GM23248 (cell line): Measurements from ENCODE around the gene XIAP. TPM values are rescaled to one million over a fixed set of nuclear protein-coding genes. Genes with fewer than 3 reads are reported as not detected.
"Not testable (repeated sequence)": the region's sequence is repeated elsewhere in the genome, so short reads cannot be mapped to it uniquely, and the experiment has no call there.

Source experiments
- DNase-seq: peaks from one replicate; pipeline ENCODE4 v3.0.0-alpha.2; 2015
- H2AFZ ChIP-seq: fragments of 200-600 bp; sonication (generic); 2 replicates; pipeline ENCODE4 v1.6.1; 2016; ENCODE audit warnings: antibody characterized with exemption
- H3F3A ChIP-seq: fragments of 200-600 bp; sonication (generic); 2 replicates; pipeline ENCODE4 v1.6.1; 2016; ENCODE audit warnings: mild to moderate bottlenecking, antibody characterized with exemption, mixed run types; ENCODE audit not compliant: insufficient read depth
- H3K27ac ChIP-seq: fragments of 200-600 bp; sonication (generic); 2 replicates; pipeline ENCODE4 v1.5.1; 2016; ENCODE audit warnings: mild to moderate bottlenecking
- H3K27me3 ChIP-seq: fragments of 200-600 bp; sonication (generic); replicated peaks from 2 replicates; pipeline ENCODE4 v1.6.1; 2016; ENCODE audit warnings: mild to moderate bottlenecking; ENCODE audit not compliant: insufficient read depth
- H3K36me3 ChIP-seq: fragments of 200-600 bp; sonication (generic); 2 replicates; pipeline ENCODE4 v1.6.1; 2016; ENCODE audit warnings: low read depth, mild to moderate bottlenecking
- H3K4me1 ChIP-seq: fragments of 200-600 bp; sonication (generic); 2 replicates; pipeline ENCODE4 v1.6.1; 2016; ENCODE audit warnings: mild to moderate bottlenecking; ENCODE audit not compliant: insufficient read depth
- H3K4me2 ChIP-seq: fragments of 200-600 bp; sonication (generic); one replicate; pipeline ENCODE4 v1.6.1; 2016; ENCODE audit warnings: mild to moderate bottlenecking; ENCODE audit not compliant: unreplicated experiment
- H3K4me3 ChIP-seq: fragments of 200-600 bp; sonication (generic); 2 replicates; pipeline ENCODE4 v1.5.1; 2016; ENCODE audit warnings: mild to moderate bottlenecking
- H3K79me2 ChIP-seq: fragments of 200-600 bp; sonication (generic); 2 replicates; pipeline ENCODE4 v1.6.1; 2016; ENCODE audit warnings: mild to moderate bottlenecking; ENCODE audit not compliant: insufficient read depth
- H3K9ac ChIP-seq: fragments of 200-600 bp; sonication (generic); 2 replicates; pipeline ENCODE4 v1.6.1; 2016; ENCODE audit warnings: mild to moderate bottlenecking
- H3K9me2 ChIP-seq: fragments of 200-600 bp; sonication (generic); 2 replicates; pipeline ENCODE4 v1.6.1; 2016; ENCODE audit warnings: mixed run types, mild to moderate bottlenecking, moderate library complexity; ENCODE audit not compliant: insufficient read depth
- H3K9me3 ChIP-seq: fragments of 200-600 bp; sonication (generic); one replicate; pipeline ENCODE4 v1.6.1; 2017; ENCODE audit warnings: low read depth
- H4K20me1 ChIP-seq: fragments of 200-600 bp; sonication (generic); 2 replicates; pipeline ENCODE4 v1.6.0; 2016; ENCODE audit not compliant: insufficient read depth
- EZH2 ChIP-seq: fragments of 200-600 bp; sonication (generic); IDR thresholded peaks from 2 replicates; pipeline ENCODE4 v1.6.1; 2018; ENCODE audit warnings: antibody characterized with exemption, mild to moderate bottlenecking; ENCODE audit not compliant: insufficient read depth, poor library complexity, severe bottlenecking
- EZH2phosphoT487 ChIP-seq: fragments of 200-600 bp; sonication (generic); IDR thresholded peaks from 2 replicates; pipeline ENCODE4 v1.6.1; 2018; ENCODE audit warnings: antibody characterized with exemption, moderate library complexity, mild to moderate bottlenecking, low read depth; ENCODE audit not compliant: insufficient read depth
- WGBS, 2 experiments: methylation state at CpG; one replicate each; pipeline ENCODE4 v1.1.6; 2015 to 2017; ENCODE audit warnings: low lambda C conversion rate in 2 of 2, low coverage in 1 of 2; ENCODE audit errors: missing lambda C conversion rate in 2 of 2; 5-methylcytosine and 5-hydroxymethylcytosine counted together
- in situ Hi-C: fragments of 300-500 bp; cut with MboI; formaldehyde crosslinking; loops from 2 replicates; pipeline ENCODE4 v1.15.0; 2020
- polyA plus RNA-seq: library from polyadenylated mRNA; unstranded; fragments of >200 nt; fragmentation: Nextera tagmentation; extraction: Ambion mirVana; gene quantifications from 2 replicates; pipeline ENCODE4 v1.2.1, GENCODE V29; 2016
- total RNA-seq: library from RNA; depleted of rRNA; stranded (reverse); fragments of >200 nt; shearing (Covaris generic); gene quantifications from 2 replicates; pipeline ENCODE4 v1.2.3, GENCODE V29; 2014

Gene XIAP
- total and polyA plus RNA-seq, 2 experiments from 2014 or later = 17.3 to 19.7 TPM

GRCh38 chrX:123849096-123849495, 10.8 kb upstream of the XIAP start:
- 95 to 99% methylated on average over 11 to 12 of the region's 12 CpGs for WGBS, 2 experiments
- no peaks in the 10 kb centered on the region for H4K20me1 ChIP-seq

GRCh38 chrX:123849906-123850305, 9.9 kb upstream of the XIAP start:
- H3K9ac ChIP-seq, H4K20me1 ChIP-seq, H3K4me1 ChIP-seq, H3F3A ChIP-seq, DNase-seq, H3K27ac ChIP-seq, H3K9me2 ChIP-seq, H2AFZ ChIP-seq, H3K9me3 ChIP-seq, H3K79me2 ChIP-seq, in situ Hi-C loops, H3K4me2 ChIP-seq, H3K36me3 ChIP-seq, H3K4me3 ChIP-seq, H3K27me3 ChIP-seq: not testable (repeated sequence)
- 84 to 86% methylated on average over 8 to 9 of the region's 9 CpGs for WGBS, 2 experiments

More at GRCh38 chrX:123849096-123849495, 10.8 kb upstream of the XIAP start:
- Histone ChIP-seq H3K4me1 (peaks cover 2% of the 10 kb centered on the region; the same call in 1 of the 2 replicates), H3K9me2 (no peaks in the 10 kb centered on the region), H3K27ac (no peak overlapping the region), H2AFZ (no peak overlapping the region), H3K79me2 (no peaks in the 10 kb centered on the region), H3K4me3 (no peak overlapping the region), H3K9ac (no peak overlapping the region), H3K36me3 (no peaks in the 10 kb centered on the region), H3F3A (no peaks in the 10 kb centered on the region), H3K27me3 (no peaks in the 10 kb centered on the region), H3K9me3 (no peaks in the 10 kb centered on the region), H3K4me2 (no peak overlapping the region)
- TF ChIP-seq EZH2phosphoT487 (no peak), EZH2 (no peak)
- no peak for DNase-seq
- in situ Hi-C loops = no loop called here

GRCh38 chrX:123851079-123851478, 8.8 kb upstream of the XIAP start:
- Histone ChIP-seq H4K20me1 (no peaks in the 10 kb centered on the region), H3K36me3 (no peaks in the 10 kb centered on the region), H3K27ac (no peak overlapping the region), H3K4me1 (peaks cover 3% of the 10 kb centered on the region; the same call in 1 of the 2 replicates), H3K9me3 (no peaks in the 10 kb centered on the region), H3K27me3 (no peaks in the 10 kb centered on the region), H3K9ac (no peak overlapping the region), H3K9me2 (no peaks in the 10 kb centered on the region), H3F3A (no peaks in the 10 kb centered on the region), H3K4me3 (no peak overlapping the region), H3K79me2 (no peaks in the 10 kb centered on the region), H3K4me2 (no peak overlapping the region), H2AFZ (no peak overlapping the region)
- TF ChIP-seq EZH2phosphoT487 (no peak), EZH2 (no peak)
- DNase-seq = no peak
- in situ Hi-C loops = no loop called here
- 95 to 100% methylated on average over 1 of the region's 1 CpG for WGBS, 2 experiments

- Histone ChIP-seq H4K20me1 (no peaks in the 10 kb centered on the region), H3K4me3 (no peak overlapping the region), H3K27ac (peak overlapping the region; percentile 51), H3K9ac (no peak overlapping the region), H3F3A (no peaks in the 10 kb centered on the region), H3K9me3 (no peaks in the 10 kb centered on the region), H3K27me3 (no peaks in the 10 kb centered on the region), H2AFZ (no peak overlapping the region), H3K36me3 (no peaks in the 10 kb centered on the region), H3K79me2 (no peaks in the 10 kb centered on the region), H3K4me2 (no peak overlapping the region), H3K9me2 (no peaks in the 10 kb centered on the region), H3K4me1 (peaks cover 3% of the 10 kb centered on the region; the same call in 1 of the 2 replicates)
- peak; percentile 85 for DNase-seq
- whole genome bisulfite sequencing, 2 experiments = 27 to 37% methylated on average over 2 of the region's 2 CpGs
- in situ Hi-C loops = no loop called here
- no peak for TF ChIP-seq EZH2
- TF ChIP-seq EZH2phosphoT487 = no peak
Observed at GRCh38 chrX:123854329-123854728, 5.5 kb upstream of the XIAP start.

- peak overlapping the region; percentile 98 for H3K27ac ChIP-seq
- 2 to 5% methylated on average over 5 to 6 of the region's 15 CpGs for WGBS, 2 experiments
- H3K36me3 ChIP-seq = no peaks in the 10 kb centered on the region
Observed at GRCh38 chrX:123859409-123859845, 426 bp upstream of the XIAP start.

More at GRCh38 chrX:123859409-123859845, 426 bp upstream of the XIAP start:
- Histone ChIP-seq H3K79me2 (peaks cover 38% of the 10 kb centered on the region), H3K9me2 (no peaks in the 10 kb centered on the region), H3K4me2 (peak overlapping the region; percentile 92), H4K20me1 (no peaks in the 10 kb centered on the region), H3K27me3 (no peaks in the 10 kb centered on the region), H3K4me3 (peak overlapping the region; percentile 99), H3F3A (peaks cover 15% of the 10 kb centered on the region), H2AFZ (peak overlapping the region; percentile 83), H3K9me3 (no peaks in the 10 kb centered on the region), H3K9ac (peak overlapping the region; percentile 99), H3K4me1 (no peaks in the 10 kb centered on the region; the same call in 1 of the 2 replicates)
- in situ Hi-C loops = no loop called here
- DNase-seq = no peak
- TF ChIP-seq EZH2phosphoT487 = no peak
- no peak for TF ChIP-seq EZH2
